HG03139 (cell line): ENCODE data around the gene SIRPG.
"Not testable (repeated sequence)": the region's sequence is repeated elsewhere in the genome, so short reads cannot be mapped to it uniquely, and the experiment has no call there.

Experiments
- ATAC-seq: cut with Tn5 transposase; IDR thresholded peaks from one replicate; pipeline ENCODE4 v1.9.1; 2021; ENCODE audit not compliant: unreplicated experiment

The SIRPG gene

DNA sequence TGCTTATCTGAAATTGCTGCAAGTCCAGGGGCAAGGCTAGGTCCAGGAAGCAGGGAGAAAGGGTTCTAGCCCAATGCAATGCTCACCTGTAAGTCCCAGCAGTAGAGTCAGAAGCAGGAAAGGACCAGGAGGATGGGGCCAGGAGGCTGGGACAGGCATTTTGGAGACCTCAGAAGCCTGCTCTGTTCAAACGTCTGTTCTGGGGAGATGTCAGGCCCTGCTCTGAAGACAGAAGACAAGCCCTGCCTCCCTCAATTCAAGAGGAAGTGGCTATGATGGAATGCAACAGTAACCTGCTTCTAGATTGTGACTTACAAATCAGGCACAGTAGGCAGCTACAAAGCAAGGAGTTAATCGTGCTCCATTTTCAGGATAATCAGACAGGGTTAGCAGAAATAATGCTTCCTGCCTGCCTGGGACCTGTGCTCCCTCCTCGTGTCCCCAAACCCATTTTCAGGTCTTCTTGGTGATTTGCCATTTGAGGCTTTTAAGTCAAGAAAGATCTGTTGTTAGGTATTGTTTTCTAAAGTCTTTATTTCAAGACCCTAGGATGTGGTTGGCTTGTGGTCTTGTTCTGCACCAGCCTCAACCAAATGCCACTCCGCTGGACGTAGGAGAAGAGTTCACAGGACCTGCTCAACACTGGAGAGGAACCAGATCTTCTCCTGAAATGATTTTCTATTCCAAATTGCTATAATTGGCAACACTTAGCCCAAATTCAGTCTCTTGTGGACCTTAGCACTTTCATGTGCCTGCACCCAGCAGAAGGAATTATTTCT, at the start of gene SIRPG:
SIRPG (minus strand) TSS at position 224 of the 779 bp plus-strand sequence; CDS start at position 159, 65 bp downstream.
- no peak for ATAC-seq

- ATAC-seq = not testable (repeated sequence)
These were observed 49.3 kb upstream of the SIRPG start for GRCh38 chr20:1706887-1707286.

DNA sequence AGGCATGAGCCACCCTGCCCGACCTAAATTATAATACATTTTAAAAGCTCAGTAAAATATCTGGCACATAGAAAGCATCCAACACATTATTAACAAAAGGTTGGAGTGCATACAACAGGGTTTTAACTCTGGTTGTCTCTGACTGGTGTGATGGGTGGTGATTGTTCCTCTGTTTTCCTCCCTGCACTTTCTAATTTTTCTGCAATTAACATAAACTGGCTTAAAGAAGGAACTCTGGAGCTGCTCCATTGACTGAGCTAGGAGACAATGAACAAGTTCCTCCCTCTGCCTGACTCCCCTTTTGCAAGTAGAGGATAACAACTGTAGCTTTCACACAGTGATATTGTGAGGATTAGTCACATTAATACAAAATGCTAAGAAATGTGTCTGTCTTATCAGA, 48.5 kb upstream of the SIRPG start:
- ATAC-seq = no peak

DNA sequence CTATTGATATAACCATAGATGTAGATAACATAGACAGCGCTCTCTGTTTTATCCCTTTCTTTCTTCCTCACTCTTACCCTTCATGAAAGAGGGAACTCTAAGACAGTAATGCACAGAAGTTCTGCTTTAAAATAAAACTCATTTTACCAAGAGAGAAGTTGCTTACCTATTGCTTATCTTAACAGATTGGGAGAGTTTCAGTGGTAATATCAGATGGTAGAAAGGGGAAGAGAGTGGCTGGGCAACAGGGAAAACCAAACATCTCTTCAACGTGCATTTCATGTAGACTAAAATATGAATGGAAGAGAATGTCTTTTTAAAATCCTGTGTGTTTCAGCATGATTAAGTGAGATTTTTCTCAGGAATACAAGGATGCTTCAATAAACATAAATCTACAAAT, 45.3 kb upstream of the SIRPG start:
- no peak for ATAC-seq

GRCh38 chr20:1702328-1702727, 44.7 kb upstream of the SIRPG start:
- ATAC-seq = no peak

DNA sequence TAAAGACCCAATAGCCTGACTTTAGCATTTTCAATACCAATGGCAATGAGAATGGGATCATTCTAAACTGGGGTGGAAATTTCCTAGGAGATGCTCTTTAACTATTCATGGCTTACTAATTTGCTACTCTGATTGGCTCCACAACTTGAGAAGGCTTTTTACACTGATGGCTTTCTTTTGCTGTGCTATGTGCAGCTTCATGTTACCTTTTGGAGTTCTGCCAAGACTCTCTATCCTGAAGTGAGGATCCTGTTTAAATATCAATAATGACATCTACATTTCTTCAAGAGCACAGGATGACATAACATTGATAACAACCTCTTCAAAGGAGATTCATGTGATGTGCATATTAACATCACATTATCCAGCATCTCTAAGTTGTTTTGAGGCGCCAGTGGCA, 43.4 kb upstream of the SIRPG start:
- no peak for ATAC-seq

- no peak for ATAC-seq
These were observed 40.0 kb upstream of the SIRPG start for GRCh38 chr20:1697592-1697991.

DNA sequence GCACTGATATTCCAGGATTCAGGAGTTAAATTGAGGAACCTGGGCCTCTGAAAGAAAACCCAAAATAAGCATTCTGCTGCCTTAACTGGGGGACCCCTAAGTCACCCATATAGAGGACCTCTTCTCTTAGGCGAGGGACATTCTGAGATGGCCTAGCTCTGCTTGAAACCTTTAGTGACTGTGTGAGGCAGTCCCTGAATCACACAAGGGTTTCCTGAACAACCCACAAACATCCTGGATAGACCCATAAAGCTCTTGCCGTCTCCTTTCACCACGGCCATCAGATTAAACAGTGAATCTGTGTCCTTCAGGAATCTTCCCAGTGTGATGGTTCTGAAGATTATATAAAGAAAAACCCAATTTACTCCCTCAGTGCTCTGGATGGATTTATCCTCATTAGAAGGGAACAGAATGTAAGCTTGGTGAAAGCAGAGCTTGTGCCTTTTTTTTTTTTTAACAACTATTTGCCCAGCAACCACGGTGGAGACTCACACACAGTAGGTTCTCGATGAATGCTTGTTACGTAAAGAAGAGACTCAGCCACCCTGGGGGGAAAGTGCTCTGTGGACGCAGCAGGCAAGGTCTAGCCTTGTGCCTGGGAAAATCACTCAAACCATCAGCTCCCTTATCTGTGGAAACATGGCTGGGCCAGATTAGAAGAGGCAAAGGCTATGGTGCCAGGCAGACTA, 39.1 kb upstream of the SIRPG start:
- no peak for ATAC-seq

DNA sequence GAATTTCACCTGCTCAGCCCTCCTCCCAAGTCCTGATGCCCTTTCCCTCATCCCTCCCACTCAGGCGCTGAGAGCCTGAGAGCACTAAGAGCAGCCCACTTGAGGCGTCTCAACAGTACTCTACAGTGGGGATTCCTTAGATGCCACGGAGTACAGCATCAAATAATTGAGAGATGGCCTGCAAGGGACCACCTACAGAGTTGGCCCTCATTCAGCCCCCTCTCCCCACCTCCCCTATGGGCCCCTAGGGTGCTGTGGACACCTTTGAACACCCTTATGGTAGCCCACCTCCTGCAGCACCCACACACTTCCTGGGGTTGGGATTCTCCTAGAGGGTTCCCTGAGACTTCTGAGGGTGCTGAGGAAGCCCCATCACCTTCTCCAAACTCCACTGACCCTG, 37.1 kb upstream of the SIRPG start:
- no peak for ATAC-seq

- ATAC-seq = no peak
These were observed 35.8 kb upstream of the SIRPG start for GRCh38 chr20:1693427-1693826.

DNA sequence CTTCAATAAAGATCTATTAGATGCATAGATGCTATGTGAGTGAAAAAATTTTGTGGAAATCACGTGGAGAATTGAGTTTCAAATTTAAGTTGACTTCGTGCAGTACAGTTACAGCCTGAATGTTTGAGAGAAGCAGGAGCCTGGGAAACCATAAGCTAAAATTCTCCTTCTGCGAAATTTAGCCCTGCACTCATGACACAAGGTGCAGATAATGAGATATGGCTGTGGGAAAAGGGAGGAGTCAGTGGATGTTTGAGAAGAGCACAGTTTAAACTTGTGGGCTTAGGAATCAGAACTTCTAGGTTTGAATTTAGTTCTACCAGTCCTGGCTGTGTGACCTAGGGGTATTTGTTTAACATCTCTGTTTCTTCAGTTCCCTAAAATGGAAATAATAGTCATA, 32.1 kb upstream of the SIRPG start:
- ATAC-seq = no peak

- no peak for ATAC-seq
These were observed 31.4 kb upstream of the SIRPG start for GRCh38 chr20:1688886-1689538.

DNA sequence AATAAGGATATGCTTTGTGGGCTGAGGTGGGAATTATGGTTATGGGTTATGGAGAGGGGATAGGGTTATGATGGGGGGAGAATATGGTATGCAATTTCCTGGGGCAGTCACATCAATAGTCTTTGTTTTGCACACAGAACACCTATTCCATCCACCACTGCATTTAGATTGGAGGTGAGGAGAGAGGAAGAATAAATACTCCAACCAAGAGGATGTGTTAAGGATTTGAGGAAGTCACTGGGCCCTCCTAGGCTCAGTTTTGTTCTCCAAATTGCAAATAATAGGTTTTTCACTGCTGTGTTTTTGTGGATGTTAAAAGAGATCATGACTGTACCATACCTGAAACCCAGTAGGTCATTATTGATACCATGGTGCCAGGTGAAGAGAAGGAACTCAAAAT, 29.5 kb upstream of the SIRPG start:
- no peak for ATAC-seq

GRCh38 chr20:1686151-1686748, 28.7 kb upstream of the SIRPG start:
- ATAC-seq = no peak

GRCh38 chr20:1685304-1686052, 27.9 kb upstream of the SIRPG start:
- no peak for ATAC-seq

- ATAC-seq = no peak
These were observed 27.3 kb upstream of the SIRPG start for GRCh38 chr20:1684872-1685271.

DNA sequence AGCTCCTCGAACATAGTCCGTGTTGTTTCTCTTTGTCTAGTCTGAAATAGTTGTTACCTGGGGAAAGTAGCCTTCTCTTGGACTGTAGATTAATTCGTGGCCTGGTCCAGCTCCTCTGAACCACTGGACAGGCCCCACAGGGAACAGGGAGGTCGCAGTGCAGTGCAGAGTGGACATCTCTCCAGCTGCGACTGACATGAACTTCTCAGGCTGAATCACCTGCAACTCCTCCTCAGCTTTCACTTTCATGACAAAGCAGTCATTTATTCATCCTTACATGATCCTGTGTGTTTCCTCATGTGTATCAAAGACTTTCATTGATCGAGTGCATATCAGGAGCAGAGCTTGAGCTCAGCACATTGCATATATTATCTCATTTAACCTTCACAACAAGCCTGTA, 19.1 kb upstream of the SIRPG start:
- ATAC-seq = no peak

GRCh38 chr20:1674990-1675780, 17.6 kb upstream of the SIRPG start:
- ATAC-seq = no peak

- no peak for ATAC-seq
These were observed 16.8 kb upstream of the SIRPG start for GRCh38 chr20:1674361-1674760.

DNA sequence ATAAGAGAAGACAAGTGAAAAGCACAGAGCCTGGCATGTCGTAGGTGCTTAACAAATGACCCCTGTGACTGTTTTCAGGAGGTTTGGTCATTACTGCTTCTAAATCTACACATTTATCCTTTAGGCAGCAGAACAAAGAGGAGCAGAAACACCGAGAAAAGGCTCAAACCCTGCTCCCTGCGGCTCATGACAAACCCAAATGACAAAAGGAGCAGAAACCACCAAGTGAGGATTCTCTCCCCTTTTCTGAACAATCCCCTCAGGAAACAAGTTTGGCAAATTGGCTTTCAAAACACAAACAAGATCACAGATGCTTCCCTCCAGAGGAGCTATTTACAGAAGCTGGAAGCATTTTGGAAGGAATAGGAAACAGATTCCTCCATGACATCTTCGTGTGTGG, 15.8 kb upstream of the SIRPG start:
- no peak for ATAC-seq
